ENCODE measurements around the gene TSC2.
A peak's percentile ranks its signal among the peaks of the same experiment; 100 is the strongest.

The TSC2 gene

GRCh38 chr16:2043667-2044451 is 3.9 kb upstream of the TSC2 start:
- no peak overlapping the region for H3K4me3 ChIP-seq (ENCODE audit: low read depth, low read length)

GRCh38 chr16:2044541-2044940 is 3.2 kb upstream of the TSC2 start:
- H3K4me3 ChIP-seq (ENCODE audit: low read depth, low read length), result no peak overlapping the region
- no peak for TF ChIP-seq CTCF (IDR thresholded peaks at IDR 0.05; ENCODE audit: low read depth, low read length, missing control alignments)
- DNase-seq (ENCODE audit: low read depth), result no peak
- in situ Hi-C loops (cut with HindIII; ENCODE audit: low sequenced_read_pairs), result no loop called here

More at GRCh38 chr16:2043667-2044451, 3.9 kb upstream of the TSC2 start:
- TF ChIP-seq CTCF (IDR thresholded peaks at IDR 0.05; ENCODE audit: low read depth, low read length, missing control alignments), result no peak
- no peak for DNase-seq (ENCODE audit: low read depth)
- in situ Hi-C loops (cut with HindIII; ENCODE audit: low sequenced_read_pairs), result no loop called here

- no peak for TF ChIP-seq CTCF (IDR thresholded peaks at IDR 0.05; ENCODE audit: low read depth, low read length, missing control alignments)
- in situ Hi-C loops (cut with HindIII; ENCODE audit: low sequenced_read_pairs), result no loop called here
- H3K4me3 ChIP-seq (ENCODE audit: low read depth, low read length), result no peak overlapping the region
- DNase-seq (ENCODE audit: low read depth), result no peak
These were observed 1.6 kb upstream of the TSC2 start for GRCh38 chr16:2045965-2046892.

GRCh38 chr16:2046893-2047329 is 874 bp upstream of the TSC2 start:
- peak overlapping the region; percentile 79 for H3K4me3 ChIP-seq (ENCODE audit: low read depth, low read length)
- no peak for DNase-seq (ENCODE audit: low read depth)
- TF ChIP-seq CTCF (IDR thresholded peaks at IDR 0.05; ENCODE audit: low read depth, low read length, missing control alignments), result no peak
- in situ Hi-C loops (cut with HindIII; ENCODE audit: low sequenced_read_pairs), result no loop called here

- peak overlapping the region; percentile 79 for H3K4me3 ChIP-seq (ENCODE audit: low read depth, low read length)
- TF ChIP-seq CTCF (IDR thresholded peaks at IDR 0.05; ENCODE audit: low read depth, low read length, missing control alignments), result no peak
- in situ Hi-C loops (cut with HindIII; ENCODE audit: low sequenced_read_pairs), result no loop called here
- DNase-seq (ENCODE audit: low read depth), result no peak
These were observed 345 bp downstream of the TSC2 start for GRCh38 chr16:2048116-2048543.

- DNase-seq (ENCODE audit: low read depth), result no peak
- no peak for TF ChIP-seq CTCF (IDR thresholded peaks at IDR 0.05; ENCODE audit: low read depth, low read length, missing control alignments)
- in situ Hi-C loops (cut with HindIII; ENCODE audit: low sequenced_read_pairs), result no loop called here
- H3K4me3 ChIP-seq (ENCODE audit: low read depth, low read length), result no peak overlapping the region
These were observed 5.4 kb downstream of the TSC2 start for GRCh38 chr16:2053211-2053610.
